Measurements from ENCODE around the gene RPS6KB1. TPM values are rescaled to one million over a fixed set of nuclear protein-coding genes. Genes with fewer than 3 reads are reported as not detected.

The RPS6KB1 gene
- total RNA-seq (10 to 100 TPM; 57.7 to 90.4 (median 61.7) TPM), total RNA-seq (71.5 to 180 (median 104) reads per million in 29 experiments)
- 47.1 TPM for total RNA-seq (2013)

GRCh38 chr17:59892924-59893675 lies at the start of gene RPS6KB1, which contains the start of gene TUBD1:
RPS6KB1 (plus strand) TSS chr17:59893121; CDS start chr17:59893185, 64 bp downstream.
TUBD1 (minus strand) TSS chr17:59892943; CDS start chr17:59891002, 1,941 bp downstream.
- CTCF ChIA-PET: interaction anchor here in 1 of 2 donors (0.5 to 2.0 kb wide), 7 partner anchors 17 to 537 kb away, joined by 3 to 10 read pairs (median 6); no protein-coding TSS in a partner anchor
- H3K27me3 ChIP-seq (replicated peaks in 1 of 2; ENCODE audit: control insufficient read depth in 2 of 2, extremely low read depth in 1 of 2, insufficient read depth in 2 of 2, low read length in 1 of 2): no peaks in the 10 kb centered on the region
- Mint-ChIP-seq H3K27me3 (no peaks in the 10 kb centered on the region), H3K4me1 (peaks cover 65 to 66% (median 65%) of the 10 kb centered on the region in 3 donors), H3K27ac (peak within 1 kb of the TSS; percentile 99), H3K4me3 (peak within 1 kb of the TSS; percentile 99 to 100 (median 99)), H3K9me3 (no peaks in the 10 kb centered on the region), H3K36me3 (peaks cover 11% of the 10 kb centered on the region)
- POLR2A ChIA-PET: interaction anchor here in 1 of 2 donors (0.6 to 1.2 kb wide), 4 partner anchors 21 to 141 kb away, joined by 3 to 12 read pairs (median 5); no protein-coding TSS in a partner anchor
- H3K36me3 ChIP-seq (ENCODE audit: control insufficient read depth in 2 of 2, extremely low read depth in 1 of 2, insufficient read depth in 1 of 2, low read length in 1 of 2): peaks cover 0 to 13% of the 10 kb centered on the region in 2 donors
- DNase-seq (peak; percentile 89 to 100 (median 97)), ATAC-seq (replicated peaks in 1 of 4) (peak; percentile 94 to 95 (median 94))
- WGBS (ENCODE audit: insufficient coverage): under 1% methylated on average over 56 of the region's 61 CpGs
- peak within 1 kb of the TSS; percentile 95 to 99 for H3K4me3 ChIP-seq (ENCODE audit: control insufficient read depth in 1 of 2, extremely low read depth in 1 of 2, low read length in 1 of 2)
- H3K27ac ChIP-seq (ENCODE audit: low read length): peak within 1 kb of the TSS; percentile 91
- peaks cover 15 to 35% of the 10 kb centered on the region in 2 experiments for H3K4me1 ChIP-seq (ENCODE audit: control insufficient read depth in 1 of 2, extremely low read depth in 1 of 2, insufficient read depth in 2 of 2, low read length in 2 of 2)
- no peaks in the 10 kb centered on the region for H3K9me3 ChIP-seq

- POLR2A ChIA-PET: no interaction called here
- H3K36me3 Mint-ChIP-seq: peaks cover 22% of the 10 kb centered on the region
- H3K4me3 Mint-ChIP-seq: no peak overlapping the region
- Histone ChIP-seq H3K27ac (ENCODE audit: low read length) (peak overlapping the region; percentile 60), H3K9me3 (no peaks in the 10 kb centered on the region), H3K4me3 (ENCODE audit: control insufficient read depth in 1 of 2, extremely low read depth in 1 of 2, low read length in 1 of 2) (no peak overlapping the region), H3K36me3 (ENCODE audit: control insufficient read depth in 2 of 2, extremely low read depth in 1 of 2, insufficient read depth in 1 of 2, low read length in 1 of 2) (peaks cover 0 to 2% of the 10 kb centered on the region in 2 donors), H3K4me1 (ENCODE audit: control insufficient read depth in 1 of 2, extremely low read depth in 1 of 2, insufficient read depth in 2 of 2, low read length in 2 of 2) (peaks cover 0 to 58% of the 10 kb centered on the region in 2 experiments), H3K27me3 (replicated peaks in 1 of 2; ENCODE audit: control insufficient read depth in 2 of 2, extremely low read depth in 1 of 2, insufficient read depth in 2 of 2, low read length in 1 of 2) (no peaks in the 10 kb centered on the region)
- H3K4me1 Mint-ChIP-seq: peaks cover 58 to 88% (median 85%) of the 10 kb centered on the region in 3 donors
- CTCF ChIA-PET: interaction anchor here in 1 of 2 donors (1.5 kb wide), 1 partner anchor 91 kb away, joined by 6 read pairs; no protein-coding TSS in a partner anchor
- no peak for ATAC-seq (replicated peaks in 1 of 4)
- H3K9me3 Mint-ChIP-seq: no peaks in the 10 kb centered on the region
- no peaks in the 10 kb centered on the region for H3K27me3 Mint-ChIP-seq
- 100% methylated on average over 1 of the region's 3 CpGs for WGBS (ENCODE audit: insufficient coverage)
- peak overlapping the region; percentile 85 to 88 for H3K27ac Mint-ChIP-seq
- DNase-seq: no peak
Observed at GRCh38 chr17:59844884-59845594, 47.9 kb upstream of the RPS6KB1 start.

- Mint-ChIP-seq H3K9me3 (no peaks in the 10 kb centered on the region), H3K4me1 (peaks cover 53 to 82% (median 77%) of the 10 kb centered on the region in 3 donors), H3K27me3 (no peaks in the 10 kb centered on the region), H3K27ac (peak overlapping the region; percentile 85 to 88), H3K4me3 (peak overlapping the region in 2 of 3 donors; percentile 4 to 15), H3K36me3 (peaks cover 15% of the 10 kb centered on the region)
- no peak for DNase-seq
- ChIA-PET CTCF (interaction anchor here in 1 of 2 donors (0.5 to 1.5 kb wide), 3 partner anchors 21 to 92 kb away, joined by 6 to 7 read pairs (median 7); no protein-coding TSS in a partner anchor), POLR2A (interaction anchor here in 1 of 2 donors (0.5 to 0.8 kb wide), 3 partner anchors 16 to 88 kb away, joined by 4 to 5 read pairs (median 4); no protein-coding TSS in a partner anchor)
- H3K27me3 ChIP-seq (replicated peaks in 1 of 2; ENCODE audit: control insufficient read depth in 2 of 2, extremely low read depth in 1 of 2, insufficient read depth in 2 of 2, low read length in 1 of 2): no peaks in the 10 kb centered on the region
- H3K9me3 ChIP-seq: no peaks in the 10 kb centered on the region
- no CpG with 5 or more reads among the region's 3 CpGs for WGBS (ENCODE audit: insufficient coverage)
- H3K36me3 ChIP-seq (ENCODE audit: control insufficient read depth in 2 of 2, extremely low read depth in 1 of 2, insufficient read depth in 1 of 2, low read length in 1 of 2): no peaks in the 10 kb centered on the region
- H3K4me3 ChIP-seq (ENCODE audit: control insufficient read depth in 1 of 2, extremely low read depth in 1 of 2, low read length in 1 of 2): no peak overlapping the region
- peaks cover 0 to 58% of the 10 kb centered on the region in 2 experiments for H3K4me1 ChIP-seq (ENCODE audit: control insufficient read depth in 1 of 2, extremely low read depth in 1 of 2, insufficient read depth in 2 of 2, low read length in 2 of 2)
- peak in 2 of 4 experiments; percentile 9 to 10 for ATAC-seq (replicated peaks in 1 of 4)
- peak overlapping the region; percentile 60 for H3K27ac ChIP-seq (ENCODE audit: low read length)
Observed at GRCh38 chr17:59845595-59846393, 47.1 kb upstream of the RPS6KB1 start.

- H3K27ac Mint-ChIP-seq: peak overlapping the region; percentile 73 to 85
- 97% methylated on average over 5 of the region's 7 CpGs for WGBS (ENCODE audit: insufficient coverage)
- no peaks in the 10 kb centered on the region for H3K27me3 Mint-ChIP-seq
- H3K4me1 Mint-ChIP-seq: peaks cover 45 to 75% (median 69%) of the 10 kb centered on the region in 3 donors
- Histone ChIP-seq H3K4me3 (ENCODE audit: control insufficient read depth in 1 of 2, extremely low read depth in 1 of 2, low read length in 1 of 2) (no peak overlapping the region), H3K4me1 (ENCODE audit: control insufficient read depth in 1 of 2, extremely low read depth in 1 of 2, insufficient read depth in 2 of 2, low read length in 2 of 2) (peaks cover 0 to 58% of the 10 kb centered on the region in 2 experiments), H3K36me3 (ENCODE audit: control insufficient read depth in 2 of 2, extremely low read depth in 1 of 2, insufficient read depth in 1 of 2, low read length in 1 of 2) (no peaks in the 10 kb centered on the region), H3K9me3 (no peaks in the 10 kb centered on the region), H3K27ac (ENCODE audit: low read length) (peak overlapping the region; percentile 60), H3K27me3 (replicated peaks in 1 of 2; ENCODE audit: control insufficient read depth in 2 of 2, extremely low read depth in 1 of 2, insufficient read depth in 2 of 2, low read length in 1 of 2) (no peaks in the 10 kb centered on the region)
- H3K36me3 Mint-ChIP-seq: peaks cover 10% of the 10 kb centered on the region
- ChIA-PET CTCF (interaction anchor here in 1 of 2 donors (1.2 to 1.5 kb wide), 3 partner anchors 13 to 92 kb away, joined by 4 to 7 read pairs (median 6); no protein-coding TSS in a partner anchor), POLR2A (interaction anchor here in 1 of 2 donors (0.5 to 0.8 kb wide), 2 partner anchors 16 to 61 kb away, joined by 4 read pairs; no protein-coding TSS in a partner anchor)
- no peaks in the 10 kb centered on the region for H3K9me3 Mint-ChIP-seq
- DNase-seq (peak in 1 of 35 experiments; percentile 69), ATAC-seq (replicated peaks in 1 of 4) (peak; percentile 40 to 77 (median 56))
- H3K4me3 Mint-ChIP-seq: peak overlapping the region in 2 of 3 donors; percentile 4 to 15
Observed at GRCh38 chr17:59846394-59847165, 46.3 kb upstream of the RPS6KB1 start.

- Histone ChIP-seq H3K36me3 (ENCODE audit: control insufficient read depth in 2 of 2, extremely low read depth in 1 of 2, insufficient read depth in 1 of 2, low read length in 1 of 2) (no peaks in the 10 kb centered on the region), H3K4me1 (ENCODE audit: control insufficient read depth in 1 of 2, extremely low read depth in 1 of 2, insufficient read depth in 2 of 2, low read length in 2 of 2) (peaks cover 0 to 63% of the 10 kb centered on the region in 2 experiments), H3K9me3 (no peaks in the 10 kb centered on the region), H3K27me3 (replicated peaks in 1 of 2; ENCODE audit: control insufficient read depth in 2 of 2, extremely low read depth in 1 of 2, insufficient read depth in 2 of 2, low read length in 1 of 2) (no peaks in the 10 kb centered on the region), H3K27ac (ENCODE audit: low read length) (no peak overlapping the region), H3K4me3 (ENCODE audit: control insufficient read depth in 1 of 2, extremely low read depth in 1 of 2, low read length in 1 of 2) (no peak overlapping the region)
- peak overlapping the region in 1 of 2 donors; percentile 81 for H3K27ac Mint-ChIP-seq
- no peak for ATAC-seq (replicated peaks in 1 of 4)
- H3K27me3 Mint-ChIP-seq: no peaks in the 10 kb centered on the region
- DNase-seq: no peak
- no CpG with 5 or more reads among the region's 6 CpGs for WGBS (ENCODE audit: insufficient coverage)
- peaks cover under 1% of the 10 kb centered on the region for H3K36me3 Mint-ChIP-seq
- ChIA-PET CTCF (interaction anchor here in 1 of 2 donors (0.6 to 1.7 kb wide), 4 partner anchors 9 to 95 kb away, joined by 3 to 8 read pairs (median 4); no protein-coding TSS in a partner anchor), POLR2A (interaction anchor here in 1 of 2 donors (0.6 kb wide), 1 partner anchor 66 kb away, joined by 4 read pairs; no protein-coding TSS in a partner anchor)
- peaks cover 49 to 76% (median 70%) of the 10 kb centered on the region in 3 donors for H3K4me1 Mint-ChIP-seq
- H3K4me3 Mint-ChIP-seq: no peak overlapping the region
- H3K9me3 Mint-ChIP-seq: no peaks in the 10 kb centered on the region
Observed at GRCh38 chr17:59848385-59848668, 44.6 kb upstream of the RPS6KB1 start.
